Measurements from ENCODE around the gene KLRC4.
"Not testable (repeated sequence)": the region's sequence is repeated elsewhere in the genome, so short reads cannot be mapped to it uniquely, and the experiment has no call there.

KLRC4 gene

DNA sequence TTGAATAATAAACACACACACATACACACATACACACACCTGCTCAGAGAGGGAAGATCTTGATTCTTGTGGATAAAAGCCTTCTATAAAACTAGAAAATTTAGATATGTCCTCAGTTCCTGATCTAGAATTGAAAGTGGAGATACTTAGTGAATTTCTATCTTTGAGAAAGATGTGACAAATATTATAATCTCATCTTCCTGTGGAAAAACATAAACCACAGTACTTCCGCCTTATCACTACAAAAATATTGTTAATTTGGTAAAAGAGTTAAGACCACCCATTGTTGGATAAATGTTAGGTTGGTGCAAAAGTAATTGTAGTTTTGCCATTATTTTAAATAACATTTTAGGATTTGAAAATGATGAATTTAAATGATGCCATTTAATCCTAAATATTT is 19.7 kb downstream of the KLRC4 start, which contains the start of gene KLRK1:
TSS of gene KLRK1 (minus strand) at position 138 of the 400 bp plus-strand sequence. CDS start 1,231 bp downstream, outside the sequence.
- no peaks in the 10 kb centered on the region for H3K36me3 Mint-ChIP-seq (ENCODE audit: low read depth)
- H3K4me1 Mint-ChIP-seq = peaks cover 8% of the 10 kb centered on the region
- peaks cover 8% of the 10 kb centered on the region for H3K27me3 Mint-ChIP-seq (ENCODE audit: low read depth, poor library complexity)
- peaks cover 4% of the 10 kb centered on the region for H3K9me3 Mint-ChIP-seq
- no peak within 1 kb of the TSS for H3K4me3 Mint-ChIP-seq
- TF ChIP-seq, protein P1, sequence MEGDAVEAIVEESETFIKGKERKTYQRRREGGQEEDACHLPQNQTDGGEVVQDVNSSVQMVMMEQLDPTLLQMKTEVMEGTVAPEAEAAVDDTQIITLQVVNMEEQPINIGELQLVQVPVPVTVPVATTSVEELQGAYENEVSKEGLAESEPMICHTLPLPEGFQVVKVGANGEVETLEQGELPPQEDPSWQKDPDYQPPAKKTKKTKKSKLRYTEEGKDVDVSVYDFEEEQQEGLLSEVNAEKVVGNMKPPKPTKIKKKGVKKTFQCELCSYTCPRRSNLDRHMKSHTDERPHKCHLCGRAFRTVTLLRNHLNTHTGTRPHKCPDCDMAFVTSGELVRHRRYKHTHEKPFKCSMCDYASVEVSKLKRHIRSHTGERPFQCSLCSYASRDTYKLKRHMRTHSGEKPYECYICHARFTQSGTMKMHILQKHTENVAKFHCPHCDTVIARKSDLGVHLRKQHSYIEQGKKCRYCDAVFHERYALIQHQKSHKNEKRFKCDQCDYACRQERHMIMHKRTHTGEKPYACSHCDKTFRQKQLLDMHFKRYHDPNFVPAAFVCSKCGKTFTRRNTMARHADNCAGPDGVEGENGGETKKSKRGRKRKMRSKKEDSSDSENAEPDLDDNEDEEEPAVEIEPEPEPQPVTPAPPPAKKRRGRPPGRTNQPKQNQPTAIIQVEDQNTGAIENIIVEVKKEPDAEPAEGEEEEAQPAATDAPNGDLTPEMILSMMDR (IDR thresholded peaks at IDR 0.05) = no peak
- no peak within 1 kb of the TSS for H3K27ac Mint-ChIP-seq
- no peak for DNase-seq

DNA sequence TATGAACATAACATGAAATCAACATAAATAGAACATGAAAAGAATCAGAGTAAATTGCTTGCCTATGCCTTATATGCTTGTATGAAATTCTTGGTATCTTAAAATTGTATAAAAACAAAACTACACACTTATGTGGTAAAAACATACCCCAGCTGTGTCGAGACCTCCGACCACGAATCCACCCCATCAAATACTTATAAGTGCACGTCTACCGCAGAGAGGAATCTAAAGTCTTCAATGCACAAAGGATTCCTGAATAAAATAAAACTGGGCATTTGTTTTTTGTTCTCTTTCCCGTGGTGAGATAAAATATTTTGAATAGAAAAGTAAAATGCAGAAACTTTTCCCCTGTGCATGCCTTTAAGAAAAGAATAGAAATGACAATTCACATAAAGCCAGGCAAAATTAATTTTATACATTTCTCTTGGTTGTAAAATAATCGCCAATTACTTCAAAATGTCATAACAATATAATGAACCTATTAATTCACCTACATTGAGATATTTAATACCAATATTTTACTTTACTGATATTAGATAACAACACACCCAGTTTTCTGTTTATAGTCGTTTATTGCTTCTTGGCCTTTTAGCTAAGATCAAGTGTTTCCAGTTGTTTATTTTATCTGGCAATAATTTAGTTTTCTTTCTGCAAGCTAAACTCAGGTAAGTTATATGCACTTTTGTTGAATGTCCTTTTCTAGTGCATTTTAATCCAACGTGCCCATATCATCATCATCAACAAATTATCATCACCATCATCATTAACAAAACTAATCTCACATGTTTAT is 20.7 kb downstream of the KLRC4 start:
- H3K4me3 Mint-ChIP-seq = no peak overlapping the region
- no peaks in the 10 kb centered on the region for H3K4me1 Mint-ChIP-seq

DNA sequence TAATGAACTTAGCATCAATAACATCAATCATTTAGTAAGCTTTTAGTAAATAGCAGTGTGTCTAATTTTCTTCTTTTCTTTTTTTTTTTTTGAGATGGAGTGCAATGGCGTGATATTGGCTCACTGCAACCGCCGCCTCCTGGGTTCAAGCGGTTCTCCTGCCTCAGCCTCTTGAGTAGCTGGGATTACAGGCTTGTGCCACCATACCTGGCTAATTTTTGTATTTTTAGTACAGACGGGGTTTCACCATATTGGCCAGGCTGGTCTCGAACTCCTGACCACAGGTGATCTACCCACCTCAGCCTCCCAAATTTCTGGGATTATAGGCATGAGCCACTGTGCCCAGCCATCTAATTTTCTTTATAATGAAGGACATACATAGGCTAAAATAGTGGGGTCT is 22.1 kb downstream of the KLRC4 start:
- DNase-seq; H3K4me3 Mint-ChIP-seq; H3K4me1 Mint-ChIP-seq; H3K27me3 Mint-ChIP-seq (ENCODE audit: low read depth, poor library complexity); H3K36me3 Mint-ChIP-seq (ENCODE audit: low read depth); H3K27ac Mint-ChIP-seq: not testable (repeated sequence)
- peaks cover 21% of the 10 kb centered on the region for H3K9me3 Mint-ChIP-seq

More for the DNA sequence above, 20.7 kb downstream of the KLRC4 start:
- H3K9me3 Mint-ChIP-seq = peaks cover 15% of the 10 kb centered on the region
- DNase-seq = no peak
- no peak overlapping the region for H3K27ac Mint-ChIP-seq
- peaks cover 8% of the 10 kb centered on the region for H3K27me3 Mint-ChIP-seq (ENCODE audit: low read depth, poor library complexity)
- TF ChIP-seq, protein P1 (IDR thresholded peaks at IDR 0.05) = no peak
- no peaks in the 10 kb centered on the region for H3K36me3 Mint-ChIP-seq (ENCODE audit: low read depth)

DNA sequence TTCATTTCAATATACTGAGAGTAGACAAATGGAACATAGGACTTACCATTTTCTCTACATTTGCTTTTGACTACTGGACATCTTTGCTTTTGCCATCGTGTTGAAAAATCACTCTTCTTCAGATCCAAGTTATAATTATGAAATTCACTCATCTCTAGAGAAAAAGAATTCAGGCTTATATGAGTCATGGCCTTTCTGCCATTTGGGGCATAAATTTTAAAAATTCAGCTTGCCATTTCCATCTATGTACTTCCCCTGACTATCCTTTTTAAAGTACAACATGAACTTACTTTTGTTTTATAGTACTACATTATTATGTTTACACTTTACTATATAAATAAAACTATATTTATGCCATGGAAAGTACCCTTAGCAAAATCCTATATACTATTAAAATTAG is 22.7 kb downstream of the KLRC4 start:
- TF ChIP-seq, protein P1 (IDR thresholded peaks at IDR 0.05) = no peak
- H3K27me3 Mint-ChIP-seq (ENCODE audit: low read depth, poor library complexity) = peaks cover 4% of the 10 kb centered on the region
- H3K36me3 Mint-ChIP-seq (ENCODE audit: low read depth) = no peaks in the 10 kb centered on the region
- peaks cover 21% of the 10 kb centered on the region for H3K9me3 Mint-ChIP-seq
- H3K27ac Mint-ChIP-seq = no peak overlapping the region
- no peak for DNase-seq
- no peaks in the 10 kb centered on the region for H3K4me1 Mint-ChIP-seq
- no peak overlapping the region for H3K4me3 Mint-ChIP-seq

DNA sequence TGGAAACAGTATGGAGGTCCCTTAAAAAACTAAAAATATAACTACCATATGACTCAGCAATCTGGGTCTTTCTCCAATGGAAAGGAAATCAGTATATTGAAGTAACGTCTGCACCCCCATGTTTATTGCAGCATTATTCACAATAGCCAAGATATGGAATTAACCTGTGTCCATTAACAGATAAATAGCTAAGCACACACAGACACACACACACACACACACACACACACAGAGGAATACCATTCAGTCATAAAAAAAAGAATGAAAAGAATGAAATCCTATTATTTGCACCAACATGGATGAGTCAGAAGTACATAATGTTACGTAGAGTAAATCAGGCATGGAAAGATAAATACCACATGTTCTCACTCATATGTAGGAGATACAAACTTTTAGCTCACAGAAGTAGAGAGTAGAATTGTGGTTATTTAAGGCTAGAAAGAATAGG is 24.4 kb downstream of the KLRC4 start:
- Mint-ChIP-seq H3K9me3 (peaks cover 21% of the 10 kb centered on the region), H3K4me1 (no peaks in the 10 kb centered on the region), H3K4me3 (no peak overlapping the region), H3K27ac (no peak overlapping the region), H3K36me3 (ENCODE audit: low read depth) (no peaks in the 10 kb centered on the region), H3K27me3 (ENCODE audit: low read depth, poor library complexity) (peaks cover 1% of the 10 kb centered on the region)
- no peak for DNase-seq
- TF ChIP-seq, protein P1 (IDR thresholded peaks at IDR 0.05) = no peak

DNA sequence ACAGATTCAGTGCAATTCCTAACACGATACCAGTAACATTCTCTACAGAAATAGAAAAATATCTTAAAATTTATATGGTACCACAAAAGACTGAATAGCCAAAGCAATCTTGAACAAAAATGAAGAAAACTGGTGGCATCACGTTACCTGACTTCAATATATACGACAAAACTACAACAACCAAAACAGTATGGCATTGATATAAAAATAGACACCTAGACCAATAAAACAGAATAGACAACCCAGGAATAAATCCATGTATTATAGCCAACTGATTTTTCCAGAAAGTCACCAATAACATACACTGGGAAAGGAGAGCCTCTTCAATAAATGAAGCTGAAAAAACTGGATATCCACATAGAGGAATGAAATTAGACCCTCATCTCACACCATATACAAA is 25.4 kb downstream of the KLRC4 start:
- H3K27ac Mint-ChIP-seq = no peak overlapping the region

More for the DNA sequence above, 25.4 kb downstream of the KLRC4 start:
- Mint-ChIP-seq H3K4me1 (no peaks in the 10 kb centered on the region), H3K4me3 (no peak overlapping the region), H3K36me3 (ENCODE audit: low read depth) (no peaks in the 10 kb centered on the region), H3K27me3 (ENCODE audit: low read depth, poor library complexity) (no peaks in the 10 kb centered on the region), H3K9me3 (peaks cover 21% of the 10 kb centered on the region)
- TF ChIP-seq, protein P1 (IDR thresholded peaks at IDR 0.05) = no peak
- DNase-seq = no peak

Data from nephron progenitor cell (in vitro differentiated cells).